GM12875 (cell line): ENCODE results near the gene ACLY.

ENCODE experiments used
- H3K4me3 ChIP-seq: one replicate; pipeline ENCODE4 v1.5.1; 2011; ENCODE audit warnings: low read depth, low read length, control low read depth
- CTCF ChIP-seq: IDR thresholded peaks from 2 replicates; pipeline ENCODE4 v1.5.1; 2011; ENCODE audit warnings: low read depth, mild to moderate bottlenecking, control low read depth, inconsistent platforms, low read length, moderate library complexity, borderline replicate concordance; ENCODE audit not compliant: insufficient read depth

The ACLY gene

GRCh38 chr17:41823141-41823524 lies 95.6 kb downstream of the ACLY start:
- TF ChIP-seq CTCF: no peak
- H3K4me3 ChIP-seq: no peak overlapping the region

- no peak for TF ChIP-seq CTCF
Measured at GRCh38 chr17:41822216-41823140, 96.3 kb downstream of the ACLY start.

GRCh38 chr17:41821776-41822175 lies 97.0 kb downstream of the ACLY start:
- H3K4me3 ChIP-seq: no peak overlapping the region
- TF ChIP-seq CTCF: no peak

More at GRCh38 chr17:41822216-41823140, 96.3 kb downstream of the ACLY start:
- no peak overlapping the region for H3K4me3 ChIP-seq

GRCh38 chr17:41818024-41818423 lies 100.7 kb downstream of the ACLY start:
- no peak overlapping the region for H3K4me3 ChIP-seq
- no peak for TF ChIP-seq CTCF
